Adrenal gland (tissue), 5 donors: ENCODE results near the gene BCL7A.

Source experiments
- CTCF ChIP-seq, 6 experiments: fragments of 450-650 bp in 4 of 6; fragments of 200-600 bp in 2 of 6; sonication (generic) in 1 of 6; IDR thresholded peaks; 1 replicate in 5 of 6; 2 replicates in 1 of 6; pipeline versions ENCODE4 v1.5.1 to v1.8.0; 2016 to 2021; ENCODE audit warnings: antibody characterized with exemption in 6 of 6, mild to moderate bottlenecking in 2 of 6, moderate library complexity in 1 of 6
- POLR2A ChIP-seq, 2 donors: fragments of 450-650 bp; IDR thresholded peaks; one replicate each; pipeline ENCODE4 v1.6.1; 2017; ENCODE audit warnings: antibody characterized with exemption in 2 of 2, mild to moderate bottlenecking in 2 of 2, moderate library complexity in 1 of 2
- donor health status: DM: no; HTN: no; CAD: no.

DNA sequence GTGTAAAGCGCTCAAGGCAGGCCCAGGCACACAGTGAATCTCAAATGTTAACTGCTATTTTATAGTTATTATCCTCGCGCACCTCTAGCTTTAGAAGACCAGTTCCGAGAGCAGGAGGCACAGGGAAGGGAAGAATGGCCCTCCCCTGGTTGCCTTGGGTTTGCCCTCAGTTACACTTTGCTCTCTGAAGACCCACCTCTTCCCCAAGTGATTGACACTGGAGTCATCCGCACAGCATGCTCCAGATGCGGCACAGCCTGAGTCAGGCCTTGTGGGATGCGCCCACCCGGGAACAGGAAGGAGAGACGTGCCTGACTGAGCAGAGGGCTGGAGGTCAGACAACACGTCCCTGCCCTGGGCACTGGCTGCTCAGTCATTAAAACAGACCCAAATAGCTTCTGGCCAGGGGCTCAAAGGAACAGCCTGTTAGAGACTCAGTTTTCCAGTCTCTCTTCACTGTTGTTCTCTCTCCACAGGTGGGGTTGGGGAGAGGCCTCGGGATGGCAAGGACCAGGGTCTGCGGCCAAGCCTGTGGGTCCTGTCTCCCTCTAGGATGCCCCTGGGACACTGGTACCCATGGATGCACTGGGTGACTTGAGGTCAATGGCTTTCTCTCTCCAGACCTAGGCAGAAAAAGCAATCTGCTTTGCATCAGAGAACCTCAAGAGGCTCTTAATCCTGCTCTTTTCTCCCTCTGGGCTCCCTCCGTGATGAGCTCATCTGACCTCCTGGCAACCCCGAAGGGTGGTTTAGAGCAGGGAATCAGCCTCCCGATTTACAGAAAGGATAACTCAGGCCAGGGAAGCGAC lies 43.3 kb downstream of the BCL7A start:
- no peak for TF ChIP-seq CTCF (IDR thresholded peaks at IDR 0.05)
- no peak for TF ChIP-seq POLR2A (IDR thresholded peaks at IDR 0.05)
